IMR-90 (cell line): ENCODE measurements around the gene MTCL1.

Experiments used
- BHLHE40 ChIP-seq: fragments of 150-350 bp; IDR thresholded peaks from 2 replicates; pipeline ENCODE4 v1.6.1; 2016; ENCODE audit warnings: mild to moderate bottlenecking, low read depth, low read length
- CEBPB ChIP-seq: IDR thresholded peaks from 2 replicates; pipeline ENCODE4 v1.6.1; 2012; ENCODE audit warnings: low read depth, low read length, improper control_type of control experiment
- MAFK ChIP-seq: IDR thresholded peaks from 2 replicates; pipeline ENCODE4 v1.6.1; 2012; ENCODE audit warnings: low read depth, low read length, improper control_type of control experiment
- MAZ ChIP-seq: IDR thresholded peaks from 2 replicates; pipeline ENCODE4 v1.6.1; 2012; ENCODE audit warnings: low read depth, mild to moderate bottlenecking, low read length, improper control_type of control experiment, moderate library complexity, borderline replicate concordance
- POLR2A ChIP-seq: IDR thresholded peaks from 2 replicates; pipeline ENCODE4 v1.6.1; 2012; ENCODE audit warnings: mild to moderate bottlenecking, low read depth, low read length
- TF ChIP-seq, protein P1 (sequence below): conservative IDR thresholded peaks from 2 replicates; pipeline ENCODE4 v1.5.1; 2012; ENCODE audit warnings: mild to moderate bottlenecking, low read depth, low read length, improper control_type of control experiment
- TF ChIP-seq, protein P2 (sequence below): fragments of 150-350 bp; IDR thresholded peaks from 2 replicates; pipeline ENCODE4 v1.6.1; 2016; ENCODE audit warnings: low read depth, mild to moderate bottlenecking, low read length, moderate library complexity, borderline replicate concordance

DNA sequence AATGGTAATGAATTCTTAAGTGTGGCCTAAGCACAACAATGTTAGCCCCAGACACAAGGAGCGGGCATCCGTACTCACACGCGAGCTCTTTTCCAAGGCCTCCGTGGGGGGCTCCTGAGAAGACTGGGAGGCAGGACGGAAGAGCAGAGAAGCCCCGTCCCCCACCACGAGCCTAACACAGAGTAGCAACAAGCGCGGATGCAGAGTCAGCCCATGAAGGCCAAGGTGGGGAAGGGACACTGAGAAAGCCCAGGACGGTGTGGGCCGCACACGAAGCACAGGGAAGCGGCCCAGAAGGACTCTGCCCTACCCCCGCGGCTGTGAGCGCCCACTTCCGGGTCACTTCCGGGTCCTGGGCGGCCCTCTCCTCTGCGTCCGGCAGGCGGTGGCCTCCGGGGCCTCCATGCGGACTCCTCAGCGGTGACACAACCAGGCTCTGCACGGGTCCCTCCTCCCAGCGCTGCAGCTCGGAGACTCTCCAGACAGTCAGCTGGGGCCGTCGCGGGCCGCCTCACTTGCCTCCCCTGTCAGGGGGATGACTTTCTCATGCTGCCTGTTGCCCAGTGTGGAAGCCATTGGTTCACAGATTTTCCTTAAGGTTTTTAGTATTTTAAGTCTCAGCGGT, 151.5 kb downstream of the MTCL1 start:
- TF ChIP-seq CEBPB = no peak
- TF ChIP-seq, protein P1, sequence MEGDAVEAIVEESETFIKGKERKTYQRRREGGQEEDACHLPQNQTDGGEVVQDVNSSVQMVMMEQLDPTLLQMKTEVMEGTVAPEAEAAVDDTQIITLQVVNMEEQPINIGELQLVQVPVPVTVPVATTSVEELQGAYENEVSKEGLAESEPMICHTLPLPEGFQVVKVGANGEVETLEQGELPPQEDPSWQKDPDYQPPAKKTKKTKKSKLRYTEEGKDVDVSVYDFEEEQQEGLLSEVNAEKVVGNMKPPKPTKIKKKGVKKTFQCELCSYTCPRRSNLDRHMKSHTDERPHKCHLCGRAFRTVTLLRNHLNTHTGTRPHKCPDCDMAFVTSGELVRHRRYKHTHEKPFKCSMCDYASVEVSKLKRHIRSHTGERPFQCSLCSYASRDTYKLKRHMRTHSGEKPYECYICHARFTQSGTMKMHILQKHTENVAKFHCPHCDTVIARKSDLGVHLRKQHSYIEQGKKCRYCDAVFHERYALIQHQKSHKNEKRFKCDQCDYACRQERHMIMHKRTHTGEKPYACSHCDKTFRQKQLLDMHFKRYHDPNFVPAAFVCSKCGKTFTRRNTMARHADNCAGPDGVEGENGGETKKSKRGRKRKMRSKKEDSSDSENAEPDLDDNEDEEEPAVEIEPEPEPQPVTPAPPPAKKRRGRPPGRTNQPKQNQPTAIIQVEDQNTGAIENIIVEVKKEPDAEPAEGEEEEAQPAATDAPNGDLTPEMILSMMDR = no peak
- no peak for TF ChIP-seq MAFK
- TF ChIP-seq POLR2A = no peak
- TF ChIP-seq, protein P2, sequence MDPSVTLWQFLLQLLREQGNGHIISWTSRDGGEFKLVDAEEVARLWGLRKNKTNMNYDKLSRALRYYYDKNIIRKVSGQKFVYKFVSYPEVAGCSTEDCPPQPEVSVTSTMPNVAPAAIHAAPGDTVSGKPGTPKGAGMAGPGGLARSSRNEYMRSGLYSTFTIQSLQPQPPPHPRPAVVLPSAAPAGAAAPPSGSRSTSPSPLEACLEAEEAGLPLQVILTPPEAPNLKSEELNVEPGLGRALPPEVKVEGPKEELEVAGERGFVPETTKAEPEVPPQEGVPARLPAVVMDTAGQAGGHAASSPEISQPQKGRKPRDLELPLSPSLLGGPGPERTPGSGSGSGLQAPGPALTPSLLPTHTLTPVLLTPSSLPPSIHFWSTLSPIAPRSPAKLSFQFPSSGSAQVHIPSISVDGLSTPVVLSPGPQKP = no peak
- TF ChIP-seq MAZ = no peak
- no peak for TF ChIP-seq BHLHE40
